MM.1S (cell line): ENCODE measurements around the gene RPL18A.

Experiments
- CTCF ChIP-seq: fragments of 300-600 bp; sonication (generic); IDR thresholded peaks from 2 replicates; pipeline ENCODE4 v1.5.1; 2016; ENCODE audit warnings: antibody characterized with exemption, low read length, mixed read lengths
- EZH2phosphoT487 ChIP-seq: fragments of 300-600 bp; sonication (generic); IDR thresholded peaks from 2 replicates; pipeline ENCODE4 v1.6.1; 2018; ENCODE audit warnings: antibody characterized with exemption, low read length

GRCh38 chr19:17871032-17871877 is 11.5 kb downstream of the RPL18A start:
- TF ChIP-seq CTCF (no peak), EZH2phosphoT487 (no peak)
